Naive B cell (primary cell): ENCODE results near the gene TMEM117. TPM values are rescaled to one million over a fixed set of nuclear protein-coding genes. Genes with fewer than 3 reads are reported as not detected.

Experiments
- ATAC-seq, 2 donors: fragments of 150-1000 bp; cut with Tn5 transposase; 2 replicates each; pipeline ENCODE4 v1.10.0; 2021; ENCODE audit warnings: low read depth in 2 of 2, mild to moderate bottlenecking in 2 of 2, moderate library complexity in 2 of 2
- DNase-seq: peaks from one replicate; pipeline ENCODE4 v3.0.0; 2022
- H3K27ac Mint-ChIP-seq, 6 donors: one replicate each; pipeline ENCODE4 v1.8.0; 2020 to 2022; ENCODE audit warnings: mild to moderate bottlenecking in 6 of 6, mixed read lengths in 6 of 6, moderate library complexity in 5 of 6, inconsistent platforms in 2 of 6
- H3K27me3 Mint-ChIP-seq, 3 donors: one replicate each; pipeline ENCODE4 v1.8.0; 2021 to 2022; ENCODE audit warnings: mixed read lengths in 3 of 3, mild to moderate bottlenecking in 1 of 3
- H3K36me3 Mint-ChIP-seq, 2 donors: one replicate each; pipeline ENCODE4 v1.8.0; 2020 to 2022; ENCODE audit warnings: mixed read lengths in 2 of 2, inconsistent platforms in 1 of 2, mild to moderate bottlenecking in 1 of 2
- H3K4me1 Mint-ChIP-seq, 3 donors: one replicate each; pipeline ENCODE4 v1.8.0; 2020 to 2022; ENCODE audit warnings: mixed read lengths in 3 of 3, inconsistent platforms in 1 of 3, mild to moderate bottlenecking in 1 of 3, moderate library complexity in 1 of 3
- H3K4me3 Mint-ChIP-seq, 8 donors: one replicate each; pipeline ENCODE4 v1.8.0; 2020 to 2022; ENCODE audit warnings: mild to moderate bottlenecking in 8 of 8, mixed read lengths in 8 of 8, moderate library complexity in 8 of 8, inconsistent platforms in 2 of 8
- H3K9me3 Mint-ChIP-seq, 7 donors: one replicate each; pipeline ENCODE4 v1.8.0; 2020 to 2022; ENCODE audit warnings: mixed read lengths in 7 of 7, mild to moderate bottlenecking in 5 of 7, inconsistent platforms in 2 of 7, moderate library complexity in 1 of 7
- polyA plus RNA-seq, 6 donors: library from polyadenylated mRNA; unstranded; fragments of 300-500 nt; fragmentation: Illumina TruSeq; gene quantifications; one replicate each; pipeline ENCODE4 v1.2.3, GENCODE V29; 2021; ENCODE audit warnings: low read depth in 6 of 6

TMEM117 gene
- polyA plus RNA-seq, 6 donors from 2014 or later: 5.2 to 9.8 (median 5.3) TPM

- no peak for DNase-seq
- ATAC-seq: no peak
- no peak overlapping the region for H3K27ac Mint-ChIP-seq
Observed at GRCh38 chr12:43964961-43965360, 129.1 kb downstream of the TMEM117 start.

GRCh38 chr12:43965899-43966298 lies 130.0 kb downstream of the TMEM117 start:
- DNase-seq (no peak), ATAC-seq (no peak)
- Mint-ChIP-seq H3K27me3 (no peaks in the 10 kb centered on the region), H3K4me3 (no peak overlapping the region), H3K36me3 (peaks cover 0 to 14% of the 10 kb centered on the region in 2 donors), H3K4me1 (no peaks in the 10 kb centered on the region), H3K9me3 (peaks cover 0 to 13% (median 5%) of the 10 kb centered on the region in 7 donors), H3K27ac (peak overlapping the region in 1 of 6 donors; percentile 9)

More at GRCh38 chr12:43964961-43965360, 129.1 kb downstream of the TMEM117 start:
- Mint-ChIP-seq H3K4me3 (no peak overlapping the region), H3K36me3 (peaks cover 0 to 10% of the 10 kb centered on the region in 2 donors), H3K4me1 (no peaks in the 10 kb centered on the region), H3K9me3 (peaks cover 0 to 13% (median 5%) of the 10 kb centered on the region in 7 donors), H3K27me3 (no peaks in the 10 kb centered on the region)

GRCh38 chr12:43968736-43969135 lies 132.9 kb downstream of the TMEM117 start:
- DNase-seq (no peak), ATAC-seq (no peak)
- Mint-ChIP-seq H3K36me3 (peaks cover 14 to 31% of the 10 kb centered on the region in 2 donors), H3K4me1 (no peaks in the 10 kb centered on the region), H3K4me3 (no peak overlapping the region), H3K27me3 (no peaks in the 10 kb centered on the region), H3K9me3 (peaks cover 0 to 27% (median 7%) of the 10 kb centered on the region in 7 donors), H3K27ac (no peak overlapping the region)

GRCh38 chr12:43969882-43970281 lies 134.0 kb downstream of the TMEM117 start:
- Mint-ChIP-seq H3K4me1 (no peaks in the 10 kb centered on the region), H3K27ac (no peak overlapping the region), H3K4me3 (no peak overlapping the region), H3K27me3 (no peaks in the 10 kb centered on the region), H3K9me3 (peaks cover 0 to 27% (median 7%) of the 10 kb centered on the region in 7 donors), H3K36me3 (peaks cover 14 to 31% of the 10 kb centered on the region in 2 donors)
- DNase-seq (no peak), ATAC-seq (no peak)

GRCh38 chr12:43973385-43973784 lies 137.5 kb downstream of the TMEM117 start:
- H3K36me3 Mint-ChIP-seq: peaks cover 36 to 45% of the 10 kb centered on the region in 2 donors
- no peak overlapping the region for H3K4me3 Mint-ChIP-seq
- no peak overlapping the region for H3K27ac Mint-ChIP-seq
- H3K9me3 Mint-ChIP-seq: peaks cover 7 to 28% (median 15%) of the 10 kb centered on the region in 7 donors
- no peaks in the 10 kb centered on the region for H3K4me1 Mint-ChIP-seq
- DNase-seq: no peak
- no peak for ATAC-seq
- no peaks in the 10 kb centered on the region for H3K27me3 Mint-ChIP-seq

GRCh38 chr12:43973993-43974392 lies 138.1 kb downstream of the TMEM117 start:
- Mint-ChIP-seq H3K27ac (no peak overlapping the region), H3K4me3 (no peak overlapping the region), H3K27me3 (no peaks in the 10 kb centered on the region), H3K9me3 (peaks cover 7 to 34% (median 20%) of the 10 kb centered on the region in 7 donors), H3K4me1 (no peaks in the 10 kb centered on the region), H3K36me3 (peaks cover 42 to 50% of the 10 kb centered on the region in 2 donors)
- no peak for ATAC-seq
- no peak for DNase-seq

GRCh38 chr12:43976027-43976426 lies 140.1 kb downstream of the TMEM117 start:
- Mint-ChIP-seq H3K9me3 (peaks cover 7 to 46% (median 27%) of the 10 kb centered on the region in 7 donors), H3K4me1 (no peaks in the 10 kb centered on the region), H3K36me3 (peaks cover 49 to 62% of the 10 kb centered on the region in 2 donors), H3K4me3 (no peak overlapping the region), H3K27me3 (no peaks in the 10 kb centered on the region), H3K27ac (no peak overlapping the region)
- DNase-seq: no peak
- ATAC-seq: no peak

- Mint-ChIP-seq H3K4me1 (no peaks in the 10 kb centered on the region), H3K27me3 (no peaks in the 10 kb centered on the region), H3K36me3 (peaks cover 34 to 49% of the 10 kb centered on the region in 2 donors), H3K9me3 (peaks cover 7 to 33% (median 26%) of the 10 kb centered on the region in 7 donors), H3K4me3 (no peak overlapping the region), H3K27ac (no peak overlapping the region)
- DNase-seq (no peak), ATAC-seq (no peak)
Observed at GRCh38 chr12:43978556-43978955, 142.7 kb downstream of the TMEM117 start.

- H3K4me1 Mint-ChIP-seq: no peaks in the 10 kb centered on the region
- H3K4me3 Mint-ChIP-seq: no peak overlapping the region
- H3K9me3 Mint-ChIP-seq: peaks cover 7 to 33% (median 26%) of the 10 kb centered on the region in 7 donors
- no peak overlapping the region for H3K27ac Mint-ChIP-seq
- DNase-seq: no peak
- H3K27me3 Mint-ChIP-seq: no peaks in the 10 kb centered on the region
- no peak for ATAC-seq
- H3K36me3 Mint-ChIP-seq: peaks cover 34 to 49% of the 10 kb centered on the region in 2 donors
Observed at GRCh38 chr12:43979450-43979849, 143.6 kb downstream of the TMEM117 start.

- DNase-seq (no peak), ATAC-seq (no peak)
- H3K27me3 Mint-ChIP-seq: no peaks in the 10 kb centered on the region
- H3K36me3 Mint-ChIP-seq: peaks cover 32 to 49% of the 10 kb centered on the region in 2 donors
- H3K4me1 Mint-ChIP-seq: no peaks in the 10 kb centered on the region
- peaks cover 7 to 31% (median 25%) of the 10 kb centered on the region in 7 donors for H3K9me3 Mint-ChIP-seq
- H3K27ac Mint-ChIP-seq: no peak overlapping the region
- no peak overlapping the region for H3K4me3 Mint-ChIP-seq
Observed at GRCh38 chr12:43980627-43981191, 144.8 kb downstream of the TMEM117 start.

- ATAC-seq (no peak), DNase-seq (no peak)
- Mint-ChIP-seq H3K27ac (peak overlapping the region in 1 of 6 donors; percentile 6), H3K27me3 (no peaks in the 10 kb centered on the region), H3K4me3 (no peak overlapping the region), H3K9me3 (peaks cover 7 to 24% (median 20%) of the 10 kb centered on the region in 7 donors), H3K36me3 (peaks cover 22 to 39% of the 10 kb centered on the region in 2 donors), H3K4me1 (no peaks in the 10 kb centered on the region)
Observed at GRCh38 chr12:43981726-43982125, 145.8 kb downstream of the TMEM117 start.

GRCh38 chr12:43982544-43982943 lies 146.7 kb downstream of the TMEM117 start:
- no peaks in the 10 kb centered on the region for H3K4me1 Mint-ChIP-seq
- peaks cover 18 to 35% of the 10 kb centered on the region in 2 donors for H3K36me3 Mint-ChIP-seq
- DNase-seq (no peak), ATAC-seq (no peak)
- no peak overlapping the region for H3K4me3 Mint-ChIP-seq
- H3K27ac Mint-ChIP-seq: no peak overlapping the region
- H3K9me3 Mint-ChIP-seq: peaks cover 6 to 24% (median 17%) of the 10 kb centered on the region in 7 donors
- H3K27me3 Mint-ChIP-seq: no peaks in the 10 kb centered on the region

- no peak overlapping the region for H3K27ac Mint-ChIP-seq
- H3K27me3 Mint-ChIP-seq: no peaks in the 10 kb centered on the region
- H3K36me3 Mint-ChIP-seq: peaks cover 6 to 8% of the 10 kb centered on the region in 2 donors
- H3K4me3 Mint-ChIP-seq: no peak overlapping the region
- ATAC-seq: no peak
- H3K4me1 Mint-ChIP-seq: peaks cover 0 to 4% (median 3%) of the 10 kb centered on the region in 3 donors
- peaks cover 0 to 2% (median 0%) of the 10 kb centered on the region in 7 donors for H3K9me3 Mint-ChIP-seq
- DNase-seq: no peak
Observed at GRCh38 chr12:43988838-43989560, 153.1 kb downstream of the TMEM117 start.

GRCh38 chr12:43992856-43993255 lies 157.0 kb downstream of the TMEM117 start:
- Mint-ChIP-seq H3K9me3 (peaks cover 0 to 3% (median 0%) of the 10 kb centered on the region in 7 donors), H3K27ac (no peak overlapping the region), H3K4me1 (peaks cover 0 to 4% (median 3%) of the 10 kb centered on the region in 3 donors), H3K36me3 (peaks cover 6 to 8% of the 10 kb centered on the region in 2 donors), H3K4me3 (no peak overlapping the region), H3K27me3 (no peaks in the 10 kb centered on the region)
- no peak for DNase-seq
- ATAC-seq: no peak
